Stimulated activated naive CD8-positive, alpha-beta T cell treated with anti-CD3 and anti-CD28 coated beads, Interleukin-15, Interleukin-2, amounts not matched to agents 100 ng/mL and 50 ng/mL, for 24 hours (primary cell): ENCODE measurements around the gene PGAP1.

ENCODE experiments used
- H3K27ac Mint-ChIP-seq: one replicate; pipeline ENCODE4 v1.8.0; 2021; ENCODE audit warnings: mild to moderate bottlenecking, mixed read lengths
- H3K27me3 Mint-ChIP-seq: one replicate; pipeline ENCODE4 v1.8.0; 2021; ENCODE audit warnings: mixed read lengths
- H3K36me3 Mint-ChIP-seq: one replicate; pipeline ENCODE4 v1.8.0; 2021; ENCODE audit warnings: low read depth, mixed read lengths
- H3K4me1 Mint-ChIP-seq: one replicate; pipeline ENCODE4 v1.8.0; 2021; ENCODE audit warnings: low read depth, mixed read lengths
- H3K4me3 Mint-ChIP-seq: one replicate; pipeline ENCODE4 v1.8.0; 2021; ENCODE audit warnings: mild to moderate bottlenecking, mixed read lengths
- H3K9me3 Mint-ChIP-seq: one replicate; pipeline ENCODE4 v1.8.0; 2021; ENCODE audit warnings: mixed read lengths

Gene PGAP1

GRCh38 chr2:196821195-196821594 lies 105.3 kb downstream of the PGAP1 start:
- Mint-ChIP-seq H3K27ac (no peak overlapping the region), H3K4me3 (no peak overlapping the region), H3K27me3 (peaks cover 13% of the 10 kb centered on the region), H3K4me1 (no peaks in the 10 kb centered on the region), H3K9me3 (peaks cover 13% of the 10 kb centered on the region), H3K36me3 (peaks cover 4% of the 10 kb centered on the region)

DNA sequence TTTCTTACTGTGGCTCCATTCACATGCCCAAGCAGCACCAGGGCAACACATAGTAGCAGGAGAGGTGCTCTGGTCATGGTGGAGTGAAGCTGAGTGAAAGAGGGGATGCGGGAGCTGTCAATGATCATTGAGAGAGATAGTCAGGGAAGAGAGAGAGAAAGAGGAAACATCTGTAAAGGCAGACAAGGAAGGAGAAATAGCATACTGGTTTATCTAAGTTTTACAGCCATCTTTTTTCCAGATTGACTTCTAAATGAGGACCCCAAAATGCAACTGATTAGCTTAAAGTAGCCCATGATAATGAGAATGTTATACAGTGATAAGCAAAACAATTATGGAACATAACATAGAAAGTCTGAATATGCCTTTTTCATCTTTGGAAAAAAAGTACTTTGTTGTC lies 117.2 kb downstream of the PGAP1 start, which contains the start of gene C2orf66:
TSS of gene C2orf66 (minus strand) at position 96 of the 400 bp plus-strand sequence. CDS start at position 77, 19 bp downstream.
- Mint-ChIP-seq H3K4me3 (no peak within 1 kb of the TSS), H3K27me3 (peaks cover 37% of the 10 kb centered on the region), H3K36me3 (no peaks in the 10 kb centered on the region), H3K9me3 (peaks cover 3% of the 10 kb centered on the region), H3K4me1 (no peaks in the 10 kb centered on the region), H3K27ac (no peak within 1 kb of the TSS)

GRCh38 chr2:196808083-196808665 lies 118.3 kb downstream of the PGAP1 start:
- H3K27ac Mint-ChIP-seq: no peak overlapping the region
- H3K4me3 Mint-ChIP-seq: no peak overlapping the region
- H3K4me1 Mint-ChIP-seq: no peaks in the 10 kb centered on the region
- no peaks in the 10 kb centered on the region for H3K9me3 Mint-ChIP-seq
- no peaks in the 10 kb centered on the region for H3K36me3 Mint-ChIP-seq
- H3K27me3 Mint-ChIP-seq: peaks cover 37% of the 10 kb centered on the region

DNA sequence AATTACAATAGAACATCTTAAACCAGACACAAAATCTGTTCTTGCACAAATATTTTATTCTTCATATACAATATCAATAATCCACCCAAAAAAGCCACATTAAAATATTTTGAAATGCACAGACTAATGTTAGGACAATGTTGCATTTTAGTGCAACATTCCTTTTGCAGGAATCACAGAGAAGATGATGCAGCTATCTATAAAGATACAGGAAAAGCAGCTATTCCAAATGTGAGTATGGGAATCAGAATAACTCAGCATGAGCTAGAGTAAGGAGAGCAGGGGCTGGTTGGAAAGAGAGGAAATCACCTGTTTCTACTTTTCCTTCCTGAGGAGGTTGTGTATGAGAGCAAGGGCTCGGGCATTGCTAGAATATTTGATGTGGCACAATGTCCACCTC lies 122.1 kb downstream of the PGAP1 start:
- Mint-ChIP-seq H3K4me1 (peaks cover 23% of the 10 kb centered on the region), H3K27ac (no peak overlapping the region), H3K4me3 (no peak overlapping the region), H3K9me3 (no peaks in the 10 kb centered on the region), H3K36me3 (no peaks in the 10 kb centered on the region), H3K27me3 (peaks cover 18% of the 10 kb centered on the region)

DNA sequence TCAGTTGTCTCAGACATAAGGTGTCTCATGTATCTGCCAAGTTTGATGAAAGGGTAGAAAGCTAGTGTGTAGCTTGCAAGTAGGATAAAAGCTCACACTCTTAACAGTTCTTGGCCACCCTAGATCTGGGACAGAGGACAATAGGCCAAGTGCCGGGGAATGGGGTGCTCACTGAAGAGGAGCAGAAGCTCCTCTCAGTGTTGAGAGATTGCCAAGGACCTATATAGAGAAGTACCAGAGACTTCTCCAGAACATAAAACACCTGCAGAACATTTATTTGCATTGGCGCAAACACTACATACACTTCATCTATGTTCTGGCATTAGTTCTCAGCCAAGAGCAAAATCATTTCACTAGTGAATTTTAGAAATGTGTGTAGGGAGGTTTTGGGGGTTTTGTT lies 124.1 kb downstream of the PGAP1 start:
- Mint-ChIP-seq H3K9me3 (no peaks in the 10 kb centered on the region), H3K4me3 (no peak overlapping the region), H3K4me1 (peaks cover 37% of the 10 kb centered on the region), H3K36me3 (peaks cover 3% of the 10 kb centered on the region), H3K27ac (no peak overlapping the region), H3K27me3 (peaks cover 18% of the 10 kb centered on the region)

DNA sequence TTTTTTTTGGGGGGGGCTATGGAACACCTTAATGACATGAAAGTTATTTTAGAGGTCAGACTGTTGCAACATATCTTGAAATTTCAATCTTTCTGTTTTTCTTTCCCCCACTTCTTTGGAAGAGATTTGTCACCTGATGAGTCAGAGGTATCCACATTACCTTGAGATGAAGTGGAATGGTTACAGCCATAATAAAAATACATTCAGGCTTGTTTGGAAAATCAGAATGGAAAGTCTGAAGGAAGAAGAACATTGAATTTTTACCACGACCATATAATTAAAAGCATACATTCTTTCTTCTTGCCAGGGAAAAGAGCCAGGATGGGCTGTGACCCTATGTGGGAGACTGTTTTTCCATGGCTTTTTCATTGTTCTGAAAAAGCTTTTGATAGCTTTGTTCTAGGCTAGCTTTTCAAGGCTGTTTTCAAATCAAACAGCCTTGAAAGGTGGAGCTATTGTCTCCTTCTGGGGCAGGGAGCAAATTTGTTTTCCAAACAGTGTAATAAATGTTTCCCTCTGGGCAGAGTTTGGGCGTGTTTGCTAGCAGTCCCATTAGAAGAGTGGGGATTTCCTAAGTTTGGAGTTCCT lies 124.7 kb downstream of the PGAP1 start:
- no peak overlapping the region for H3K4me3 Mint-ChIP-seq
- H3K9me3 Mint-ChIP-seq: no peaks in the 10 kb centered on the region
- H3K27ac Mint-ChIP-seq: peak overlapping the region; percentile 60
- H3K4me1 Mint-ChIP-seq: peaks cover 43% of the 10 kb centered on the region
- H3K36me3 Mint-ChIP-seq: peaks cover 9% of the 10 kb centered on the region
- H3K27me3 Mint-ChIP-seq: peaks cover 18% of the 10 kb centered on the region

- peak overlapping the region; percentile 94 for H3K4me3 Mint-ChIP-seq
- H3K27me3 Mint-ChIP-seq: peaks cover 11% of the 10 kb centered on the region
- peaks cover 52% of the 10 kb centered on the region for H3K4me1 Mint-ChIP-seq
- peak overlapping the region; percentile 95 for H3K27ac Mint-ChIP-seq
- H3K9me3 Mint-ChIP-seq: no peaks in the 10 kb centered on the region
- peaks cover 24% of the 10 kb centered on the region for H3K36me3 Mint-ChIP-seq
These were observed 127.5 kb downstream of the PGAP1 start for GRCh38 chr2:196798980-196799379.

- no peaks in the 10 kb centered on the region for H3K9me3 Mint-ChIP-seq
- peaks cover 22% of the 10 kb centered on the region for H3K4me1 Mint-ChIP-seq
- H3K36me3 Mint-ChIP-seq: peaks cover 68% of the 10 kb centered on the region
- H3K27ac Mint-ChIP-seq: peak overlapping the region; percentile 45
- H3K27me3 Mint-ChIP-seq: no peaks in the 10 kb centered on the region
- H3K4me3 Mint-ChIP-seq: no peak overlapping the region
These were observed 133.6 kb downstream of the PGAP1 start for GRCh38 chr2:196792865-196793264.

DNA sequence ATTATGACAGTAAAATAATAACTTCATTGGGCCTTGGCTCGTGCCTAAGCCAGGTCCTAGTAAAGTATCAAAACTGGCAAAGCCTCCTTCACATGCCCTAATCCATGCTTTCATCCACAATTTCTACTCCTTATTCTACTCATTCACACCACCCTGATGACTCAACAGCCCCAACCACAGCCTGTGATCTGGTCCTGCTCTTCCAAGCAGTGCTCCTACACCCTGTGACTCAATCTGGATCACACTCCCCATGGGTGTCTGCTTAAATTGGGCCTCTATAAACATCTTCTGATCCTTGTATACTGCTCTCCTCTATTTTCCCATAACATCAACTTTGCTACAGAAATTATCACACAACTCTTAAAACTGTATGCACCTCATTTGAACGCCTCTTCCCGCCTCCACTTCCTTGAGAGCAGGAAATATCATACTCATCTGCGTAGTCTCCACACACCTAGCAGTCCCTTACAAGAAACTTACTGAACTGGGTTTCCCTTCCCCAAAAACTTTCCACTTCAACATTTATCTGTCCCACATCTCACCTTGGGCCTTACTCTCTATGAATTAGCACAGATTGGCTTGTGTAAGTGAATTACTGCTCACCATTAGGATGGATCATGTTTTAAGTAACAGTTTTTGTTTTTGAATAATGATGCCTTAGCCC lies 142.9 kb downstream of the PGAP1 start:
- Mint-ChIP-seq H3K27ac (peak overlapping the region; percentile 71), H3K36me3 (peaks cover 48% of the 10 kb centered on the region), H3K4me1 (peaks cover 15% of the 10 kb centered on the region), H3K9me3 (no peaks in the 10 kb centered on the region), H3K27me3 (no peaks in the 10 kb centered on the region), H3K4me3 (no peak overlapping the region)
